GM12801 (cell line): Measurements from ENCODE around the gene PTPRN2.

ENCODE experiments used
- CTCF ChIP-seq: IDR thresholded peaks from one replicate; pipeline ENCODE4 v1.5.1; 2011; ENCODE audit warnings: control low read depth; ENCODE audit not compliant: insufficient read length; ENCODE audit errors: extremely low read depth

PTPRN2 gene

DNA sequence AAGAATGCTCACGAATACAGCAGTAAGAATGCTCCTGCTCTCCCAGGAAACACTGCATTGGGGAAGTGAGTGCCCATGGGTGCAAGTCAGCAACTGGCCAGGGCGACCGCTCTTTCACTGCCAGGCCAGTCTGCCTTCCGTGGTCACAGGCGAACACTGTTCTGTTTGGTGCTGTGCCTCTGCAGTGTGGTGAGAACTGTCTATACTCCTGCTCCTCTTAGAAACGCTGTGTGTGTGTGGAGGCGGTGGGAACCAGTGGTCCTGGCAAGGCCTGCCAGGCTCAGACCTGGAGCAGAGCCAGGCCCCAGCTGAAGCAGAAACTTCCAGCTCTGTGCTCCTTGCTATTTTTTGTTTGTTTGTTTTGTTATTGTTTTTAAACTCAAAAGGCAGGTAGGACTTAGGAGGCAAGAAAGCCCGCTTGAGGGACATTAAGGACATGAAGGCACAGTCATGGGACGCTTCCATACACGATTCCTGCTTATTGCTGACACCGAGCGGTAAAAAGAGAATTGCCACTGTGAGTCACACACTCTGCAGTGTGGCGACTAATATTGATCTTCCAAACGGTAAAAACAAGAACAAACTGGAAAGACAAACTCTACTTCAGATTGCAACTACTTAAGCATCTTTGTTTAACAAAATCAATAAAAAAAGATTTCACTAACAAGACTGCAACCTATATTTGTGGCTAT lies 820.0 kb downstream of the PTPRN2 start:
- TF ChIP-seq CTCF: no peak

- no peak for TF ChIP-seq CTCF
Observed at GRCh38 chr7:157766098-157766497, 821.5 kb downstream of the PTPRN2 start.

- TF ChIP-seq CTCF: no peak
Observed at GRCh38 chr7:157764946-157765537, 822.6 kb downstream of the PTPRN2 start.

- no peak for TF ChIP-seq CTCF
Observed at GRCh38 chr7:157764193-157764592, 823.4 kb downstream of the PTPRN2 start.

- TF ChIP-seq CTCF: no peak
Observed at GRCh38 chr7:157763279-157764000, 824.2 kb downstream of the PTPRN2 start.

DNA sequence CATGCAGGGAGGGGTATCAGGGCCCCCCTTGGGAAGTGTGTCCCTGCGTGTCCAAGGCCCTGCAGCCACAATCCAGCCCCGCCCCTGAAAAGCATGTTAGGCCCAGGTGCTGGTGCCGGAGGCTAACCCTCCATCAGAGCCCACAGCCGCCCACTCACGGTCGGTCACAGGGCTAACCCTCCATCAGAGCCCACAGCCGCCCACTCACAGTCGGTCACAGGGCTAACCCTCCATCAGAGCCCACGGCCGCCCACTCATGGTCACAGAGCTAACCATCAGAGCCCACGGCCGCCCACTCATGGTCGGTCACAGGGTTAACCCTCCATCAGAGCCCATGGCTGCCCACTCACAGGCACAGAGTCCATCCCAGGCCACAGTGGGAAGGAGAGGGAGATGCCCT lies 824.8 kb downstream of the PTPRN2 start:
- TF ChIP-seq CTCF: no peak

DNA sequence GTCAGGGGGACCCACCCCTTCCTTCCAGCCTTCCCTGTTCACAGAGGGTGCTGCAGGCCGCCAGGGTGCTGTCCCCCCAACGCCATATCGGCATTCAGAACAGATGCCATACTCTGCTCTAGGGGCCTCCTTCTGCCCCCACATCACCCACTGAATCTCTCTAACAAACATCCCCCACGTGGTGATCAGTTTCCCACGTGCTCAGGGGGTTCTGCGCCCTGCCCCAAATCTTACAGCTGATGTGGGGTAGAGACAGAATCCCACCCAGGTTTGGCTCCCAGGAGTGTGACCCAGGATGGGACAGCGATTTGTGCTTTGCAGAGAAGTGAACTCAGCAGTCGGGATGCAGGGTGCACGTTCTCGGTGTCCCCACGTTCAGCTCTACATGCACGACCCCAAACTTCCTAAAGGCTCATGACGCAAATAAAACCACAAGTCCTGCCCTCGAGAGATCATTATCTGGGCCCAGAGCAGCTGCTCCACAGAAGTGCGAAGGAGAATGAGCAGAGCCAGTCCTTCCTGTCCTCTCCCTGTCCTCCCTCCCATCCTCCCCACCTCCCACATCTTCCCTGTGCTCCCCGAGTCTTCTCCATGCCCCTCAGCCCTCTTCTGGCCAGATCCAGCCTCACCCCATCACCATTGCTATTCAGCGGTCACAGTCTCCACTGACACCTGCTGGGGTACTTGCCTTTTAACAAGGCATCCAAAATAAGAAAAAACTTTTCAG lies 827.5 kb downstream of the PTPRN2 start:
- no peak for TF ChIP-seq CTCF
